ENCODE measurements around the gene RNASE7.
A peak's percentile ranks its signal among the peaks of the same experiment; 100 is the strongest.

RNASE7 gene

GRCh38 chr14:21036751-21037150 is 5.4 kb upstream of the RNASE7 start:
- no peaks in the 10 kb centered on the region for H3K36me3 ChIP-seq (ENCODE audit: control insufficient read depth in 1 of 2, insufficient read depth in 2 of 2, low read depth in 1 of 2, low read length in 2 of 2)
- H4K91ac ChIP-seq (ENCODE audit: low read length) = no peak overlapping the region
- H3K4me3 ChIP-seq (ENCODE audit: insufficient read depth in 1 of 2, low read depth in 1 of 2, low read length in 2 of 2) = no peak overlapping the region
- H3K27me3 ChIP-seq (ENCODE audit: control insufficient read depth in 1 of 2, insufficient read depth in 1 of 2, low read length in 2 of 2) = peaks cover 24 to 42% of the 10 kb centered on the region in 2 experiments
- H3K4me2 ChIP-seq (ENCODE audit: low read length, poor library complexity, severe bottlenecking) = no peak overlapping the region
- no peak overlapping the region for H2BK12ac ChIP-seq (ENCODE audit: low read length in 2 of 2)
- no peak overlapping the region for H3K9ac ChIP-seq (ENCODE audit: low read length)
- H3K23ac ChIP-seq (ENCODE audit: low read length in 2 of 2) = no peak overlapping the region
- H3K18ac ChIP-seq (ENCODE audit: low read depth in 1 of 2, low read length in 2 of 2) = no peak overlapping the region
- no peak overlapping the region for H4K8ac ChIP-seq (ENCODE audit: low read length)
- no peak for DNase-seq
- no peaks in the 10 kb centered on the region for H3K79me1 ChIP-seq (replicated peaks; ENCODE audit: low read length, poor library complexity, severe bottlenecking)
- no peak overlapping the region for H2BK5ac ChIP-seq (ENCODE audit: low read depth, low read length, poor library complexity, severe bottlenecking)
- H2BK120ac ChIP-seq (ENCODE audit: low read depth, low read length) = no peak overlapping the region
- H3K27ac ChIP-seq (ENCODE audit: low read length, poor library complexity, severe bottlenecking) = no peak overlapping the region
- H3K4me1 ChIP-seq (ENCODE audit: control insufficient read depth, insufficient read depth, low read depth, low read length) = peaks cover 2% of the 10 kb centered on the region
- no peak overlapping the region for H2BK15ac ChIP-seq (ENCODE audit: low read depth, poor library complexity, severe bottlenecking)
- no peak overlapping the region for H2AFZ ChIP-seq (ENCODE audit: low read depth, low read length)
- no peak overlapping the region for H3K4ac ChIP-seq (ENCODE audit: low read depth in 1 of 2, low read length in 2 of 2)
- no peak overlapping the region for H2AK5ac ChIP-seq (ENCODE audit: low read length, severe bottlenecking)
- H3K14ac ChIP-seq (ENCODE audit: low read length in 2 of 2) = no peak overlapping the region
- WGBS = 86% methylated on average over 7 of the region's 7 CpGs
- no peaks in the 10 kb centered on the region for H3K9me3 ChIP-seq (ENCODE audit: control insufficient read depth, low read length)

- Histone ChIP-seq H2BK5ac (ENCODE audit: low read depth, low read length, poor library complexity, severe bottlenecking) (no peak overlapping the region), H3K23ac (ENCODE audit: low read length in 2 of 2) (no peak overlapping the region), H3K9ac (ENCODE audit: low read length) (no peak overlapping the region), H3K9me3 (ENCODE audit: control insufficient read depth, low read length) (no peaks in the 10 kb centered on the region), H3K27ac (ENCODE audit: low read length, poor library complexity, severe bottlenecking) (no peak overlapping the region), H2AK5ac (ENCODE audit: low read length, severe bottlenecking) (no peak overlapping the region), H3K4me3 (ENCODE audit: insufficient read depth in 1 of 2, low read depth in 1 of 2, low read length in 2 of 2) (no peak overlapping the region), H2AFZ (ENCODE audit: low read depth, low read length) (no peak overlapping the region), H3K36me3 (ENCODE audit: control insufficient read depth in 1 of 2, insufficient read depth in 2 of 2, low read depth in 1 of 2, low read length in 2 of 2) (no peaks in the 10 kb centered on the region), H3K4me2 (ENCODE audit: low read length, poor library complexity, severe bottlenecking) (no peak overlapping the region), H2BK15ac (ENCODE audit: low read depth, poor library complexity, severe bottlenecking) (no peak overlapping the region), H3K4me1 (ENCODE audit: control insufficient read depth, insufficient read depth, low read depth, low read length) (peaks cover 2% of the 10 kb centered on the region), H2BK120ac (ENCODE audit: low read depth, low read length) (no peak overlapping the region), H4K91ac (ENCODE audit: low read length) (no peak overlapping the region), H3K14ac (ENCODE audit: low read length in 2 of 2) (no peak overlapping the region), H4K8ac (ENCODE audit: low read length) (no peak overlapping the region), H3K4ac (ENCODE audit: low read depth in 1 of 2, low read length in 2 of 2) (no peak overlapping the region), H2BK12ac (ENCODE audit: low read length in 2 of 2) (no peak overlapping the region), H3K79me1 (replicated peaks; ENCODE audit: low read length, poor library complexity, severe bottlenecking) (no peaks in the 10 kb centered on the region), H3K27me3 (ENCODE audit: control insufficient read depth in 1 of 2, insufficient read depth in 1 of 2, low read length in 2 of 2) (peaks cover 21 to 38% of the 10 kb centered on the region in 2 experiments), H3K18ac (ENCODE audit: low read depth in 1 of 2, low read length in 2 of 2) (no peak overlapping the region)
- WGBS = 85% methylated on average over 1 of the region's 3 CpGs
- no peak for DNase-seq
Observed at GRCh38 chr14:21037156-21037555, 5.0 kb upstream of the RNASE7 start.

GRCh38 chr14:21038441-21039422 is 3.4 kb upstream of the RNASE7 start:
- peak overlapping the region in 1 of 2 experiments; percentile 20 for H3K4ac ChIP-seq (ENCODE audit: low read depth in 1 of 2, low read length in 2 of 2)
- H2BK120ac ChIP-seq (ENCODE audit: low read depth, low read length) = no peak overlapping the region
- peak overlapping the region in 1 of 2 experiments; percentile 23 for H2BK12ac ChIP-seq (ENCODE audit: low read length in 2 of 2)
- H3K4me2 ChIP-seq (ENCODE audit: low read length, poor library complexity, severe bottlenecking) = no peak overlapping the region
- H4K8ac ChIP-seq (ENCODE audit: low read length) = no peak overlapping the region
- peaks cover 16 to 22% of the 10 kb centered on the region in 2 experiments for H3K27me3 ChIP-seq (ENCODE audit: control insufficient read depth in 1 of 2, insufficient read depth in 1 of 2, low read length in 2 of 2)
- peak; percentile 42 for DNase-seq
- H3K14ac ChIP-seq (ENCODE audit: low read length in 2 of 2) = no peak overlapping the region
- no peak overlapping the region for H2BK15ac ChIP-seq (ENCODE audit: low read depth, poor library complexity, severe bottlenecking)
- H3K27ac ChIP-seq (ENCODE audit: low read length, poor library complexity, severe bottlenecking) = no peak overlapping the region
- no peak overlapping the region for H3K18ac ChIP-seq (ENCODE audit: low read depth in 1 of 2, low read length in 2 of 2)
- no peaks in the 10 kb centered on the region for H3K79me1 ChIP-seq (replicated peaks; ENCODE audit: low read length, poor library complexity, severe bottlenecking)
- H2BK5ac ChIP-seq (ENCODE audit: low read depth, low read length, poor library complexity, severe bottlenecking) = no peak overlapping the region
- peaks cover 7% of the 10 kb centered on the region for H3K4me1 ChIP-seq (ENCODE audit: control insufficient read depth, insufficient read depth, low read depth, low read length)
- no peak overlapping the region for H4K91ac ChIP-seq (ENCODE audit: low read length)
- H2AFZ ChIP-seq (ENCODE audit: low read depth, low read length) = peak overlapping the region; percentile 47
- no peaks in the 10 kb centered on the region for H3K9me3 ChIP-seq (ENCODE audit: control insufficient read depth, low read length)
- peak overlapping the region; percentile 43 for H3K9ac ChIP-seq (ENCODE audit: low read length)
- no peaks in the 10 kb centered on the region for H3K36me3 ChIP-seq (ENCODE audit: control insufficient read depth in 1 of 2, insufficient read depth in 2 of 2, low read depth in 1 of 2, low read length in 2 of 2)
- 65% methylated on average over 7 of the region's 10 CpGs for WGBS
- no peak overlapping the region for H3K23ac ChIP-seq (ENCODE audit: low read length in 2 of 2)
- H2AK5ac ChIP-seq (ENCODE audit: low read length, severe bottlenecking) = no peak overlapping the region
- no peak overlapping the region for H3K4me3 ChIP-seq (ENCODE audit: insufficient read depth in 1 of 2, low read depth in 1 of 2, low read length in 2 of 2)

- H3K9ac ChIP-seq (ENCODE audit: low read length) = peak overlapping the region; percentile 43
- H2AFZ ChIP-seq (ENCODE audit: low read depth, low read length) = peak overlapping the region; percentile 56
- 67% methylated on average over 7 of the region's 8 CpGs for WGBS
- no peak overlapping the region for H3K23ac ChIP-seq (ENCODE audit: low read length in 2 of 2)
- H3K4me2 ChIP-seq (ENCODE audit: low read length, poor library complexity, severe bottlenecking) = no peak overlapping the region
- no peak overlapping the region for H4K8ac ChIP-seq (ENCODE audit: low read length)
- no peak overlapping the region for H2BK15ac ChIP-seq (ENCODE audit: low read depth, poor library complexity, severe bottlenecking)
- no peaks in the 10 kb centered on the region for H3K9me3 ChIP-seq (ENCODE audit: control insufficient read depth, low read length)
- H2BK5ac ChIP-seq (ENCODE audit: low read depth, low read length, poor library complexity, severe bottlenecking) = no peak overlapping the region
- DNase-seq = peak; percentile 76
- no peak overlapping the region for H3K14ac ChIP-seq (ENCODE audit: low read length in 2 of 2)
- no peaks in the 10 kb centered on the region for H3K79me1 ChIP-seq (replicated peaks; ENCODE audit: low read length, poor library complexity, severe bottlenecking)
- no peak overlapping the region for H2AK5ac ChIP-seq (ENCODE audit: low read length, severe bottlenecking)
- peaks cover 5 to 20% of the 10 kb centered on the region in 2 experiments for H3K27me3 ChIP-seq (ENCODE audit: control insufficient read depth in 1 of 2, insufficient read depth in 1 of 2, low read length in 2 of 2)
- no peaks in the 10 kb centered on the region for H3K36me3 ChIP-seq (ENCODE audit: control insufficient read depth in 1 of 2, insufficient read depth in 2 of 2, low read depth in 1 of 2, low read length in 2 of 2)
- H3K4me3 ChIP-seq (ENCODE audit: insufficient read depth in 1 of 2, low read depth in 1 of 2, low read length in 2 of 2) = no peak overlapping the region
- no peak overlapping the region for H4K91ac ChIP-seq (ENCODE audit: low read length)
- peaks cover 7% of the 10 kb centered on the region for H3K4me1 ChIP-seq (ENCODE audit: control insufficient read depth, insufficient read depth, low read depth, low read length)
- no peak overlapping the region for H2BK120ac ChIP-seq (ENCODE audit: low read depth, low read length)
- peak overlapping the region in 1 of 2 experiments; percentile 33 for H2BK12ac ChIP-seq (ENCODE audit: low read length in 2 of 2)
- no peak overlapping the region for H3K4ac ChIP-seq (ENCODE audit: low read depth in 1 of 2, low read length in 2 of 2)
- no peak overlapping the region for H3K18ac ChIP-seq (ENCODE audit: low read depth in 1 of 2, low read length in 2 of 2)
- no peak overlapping the region for H3K27ac ChIP-seq (ENCODE audit: low read length, poor library complexity, severe bottlenecking)
Observed at GRCh38 chr14:21039585-21040369, 2.4 kb upstream of the RNASE7 start.
